NB4 (cell line): ENCODE measurements around the gene APOB.

ENCODE experiments used
- CTCF ChIP-seq: IDR thresholded peaks from one replicate; pipeline ENCODE4 v1.5.1; 2012; ENCODE audit warnings: low read depth, low read length
- POLR2A ChIP-seq: IDR thresholded peaks from 2 replicates; pipeline ENCODE4 v1.6.1; 2011; ENCODE audit warnings: mild to moderate bottlenecking; ENCODE audit not compliant: insufficient read length; ENCODE audit errors: extremely low read depth

GRCh38 chr2:21026479-21027282 lies 17.2 kb downstream of the APOB start:
- TF ChIP-seq POLR2A: no peak
- TF ChIP-seq CTCF: no peak
